Kidney (tissue), 14 donors: Measurements from ENCODE around the gene CFAP20DC. TPM values are rescaled to one million over a fixed set of nuclear protein-coding genes. Genes with fewer than 3 reads are reported as not detected.

Source experiments
- DNase-seq, 5 donors: peaks; one replicate each; pipeline ENCODE4 v3.0.0-alpha.2; 2013 to 2020
- FAIRE-seq: peaks from 2 replicates; lab custom pipeline; 2012; peaks lifted over from hg19 to GRCh38; lab: Jason Lieb, UNC
- H3K27ac ChIP-seq, 2 donors: one replicate each; pipeline ENCODE4 v1.7.0; 2013; ENCODE audit warnings: low read depth in 2 of 2, low read length in 2 of 2, inconsistent platforms in 1 of 2
- H3K27me3 ChIP-seq: one replicate; pipeline ENCODE4 v1.7.1; 2013; ENCODE audit warnings: low read length, inconsistent platforms; ENCODE audit not compliant: control insufficient read depth, insufficient read depth
- H3K36me3 ChIP-seq, 3 donors: one replicate each; pipeline versions ENCODE4 v1.7.0 to v1.7.1; 2013; ENCODE audit warnings: low read length in 3 of 3, control low read depth in 1 of 3, inconsistent platforms in 1 of 3; ENCODE audit not compliant: insufficient read depth in 3 of 3, control insufficient read depth in 2 of 3
- H3K4me1 ChIP-seq, 3 donors: one replicate each; pipeline versions ENCODE4 v1.7.0 to v1.7.1; 2013; ENCODE audit warnings: low read length in 3 of 3, inconsistent platforms in 1 of 3, low read depth in 1 of 3; ENCODE audit not compliant: control insufficient read depth in 2 of 3, insufficient read depth in 2 of 3
- H3K4me3 ChIP-seq, 3 donors: one replicate each; pipeline versions ENCODE4 v1.7.0 to v1.8.1; 2013; ENCODE audit warnings: low read length in 3 of 3, control low read depth in 1 of 3, inconsistent platforms in 1 of 3
- H3K9ac ChIP-seq, 3 donors: one replicate each; pipeline versions ENCODE4 v1.7.0 to v1.7.1; 2013; ENCODE audit warnings: low read length in 3 of 3, control low read depth in 1 of 3, inconsistent platforms in 1 of 3
- H3K9me3 ChIP-seq, 3 donors: one replicate each; pipeline versions ENCODE4 v1.7.0 to v1.7.1; 2013; ENCODE audit warnings: low read length in 3 of 3, control low read depth in 1 of 3, inconsistent platforms in 1 of 3; ENCODE audit not compliant: control insufficient read depth in 2 of 3, insufficient read depth in 1 of 3
- CTCF ChIP-seq: IDR thresholded peaks from 3 replicates; pipeline ENCODE4 v1.5.1; 2012; ENCODE audit warnings: mild to moderate bottlenecking, moderate library complexity, borderline replicate concordance; ENCODE audit not compliant: insufficient read depth; ENCODE audit errors: extremely low read depth
- intact Hi-C: fragments of 100-400 bp; cut with DNase I; formaldehyde crosslinking; loops from one replicate; pipeline ENCODE4 v1.11.1; 2022
- polyA plus RNA-seq: library from polyadenylated mRNA; stranded (reverse); fragments of 350-450 nt; fragmentation: Illumina TruSeq; extraction: RNeasy Lipid Tissue Mini Kit (QIAGEN cat#74804); gene quantifications from one replicate; pipeline ENCODE4 v1.2.3, GENCODE V29; 2014; ENCODE audit warnings: low read depth, low replicate concordance; ENCODE audit not compliant: insufficient read depth
- total RNA-seq: library from RNA; stranded (reverse); fragmentation: NEBNext Ultra II Directional; extraction: Animal tissue kit (Norgen Biotek cat#: 25700); gene quantifications from one replicate; pipeline ENCODE4 v1.2.1, GENCODE V29; 2021
- donor health status: control.
- donor health status: control.
- donor health status: control.
- donor health status: control.
- donor health status: control.
- donor health status: DM: yes; HTN: yes; CAD: no.
- donor health status: Normal renal cell carcinoma (clear cell type).

CFAP20DC gene
- total and polyA plus RNA-seq, 2 donors from 2014 or later = 0.73 to 3.2 TPM

- FAIRE-seq = no peak
Measured at GRCh38 chr3:58800940-58801339, 248.9 kb downstream of the CFAP20DC start.

GRCh38 chr3:58800032-58800431 lies 249.8 kb downstream of the CFAP20DC start:
- no peak for DNase-seq
- intact Hi-C loops = no loop called here
- no peak overlapping the region for H3K9ac ChIP-seq
- no peak for FAIRE-seq
- no peaks in the 10 kb centered on the region for H3K4me1 ChIP-seq
- no peak for TF ChIP-seq CTCF
- no peak overlapping the region for H3K4me3 ChIP-seq
- no peak overlapping the region for H3K27ac ChIP-seq
- H3K9me3 ChIP-seq = no peaks in the 10 kb centered on the region
- no peaks in the 10 kb centered on the region for H3K27me3 ChIP-seq
- H3K36me3 ChIP-seq = no peaks in the 10 kb centered on the region

More at GRCh38 chr3:58800940-58801339, 248.9 kb downstream of the CFAP20DC start:
- intact Hi-C loops = no loop called here
- Histone ChIP-seq H3K27me3 (no peaks in the 10 kb centered on the region), H3K9ac (no peak overlapping the region), H3K36me3 (no peaks in the 10 kb centered on the region), H3K4me1 (no peaks in the 10 kb centered on the region), H3K4me3 (no peak overlapping the region), H3K27ac (no peak overlapping the region), H3K9me3 (no peaks in the 10 kb centered on the region)
- TF ChIP-seq CTCF = no peak
- no peak for DNase-seq

- DNase-seq = no peak
- no peak overlapping the region for H3K4me3 ChIP-seq
- no peaks in the 10 kb centered on the region for H3K36me3 ChIP-seq
- intact Hi-C loops = no loop called here
- FAIRE-seq = no peak
- no peaks in the 10 kb centered on the region for H3K27me3 ChIP-seq
- H3K9me3 ChIP-seq = no peaks in the 10 kb centered on the region
- no peak overlapping the region for H3K9ac ChIP-seq
- H3K4me1 ChIP-seq = no peaks in the 10 kb centered on the region
- H3K27ac ChIP-seq = no peak overlapping the region
- TF ChIP-seq CTCF = no peak
Measured at GRCh38 chr3:58799271-58799670, 250.6 kb downstream of the CFAP20DC start.

GRCh38 chr3:58798312-58798711 lies 251.5 kb downstream of the CFAP20DC start:
- no peak for DNase-seq
- Histone ChIP-seq H3K36me3 (no peaks in the 10 kb centered on the region), H3K27ac (no peak overlapping the region), H3K9me3 (no peaks in the 10 kb centered on the region), H3K9ac (no peak overlapping the region), H3K27me3 (no peaks in the 10 kb centered on the region), H3K4me1 (no peaks in the 10 kb centered on the region), H3K4me3 (no peak overlapping the region)
- intact Hi-C loops = no loop called here
- no peak for TF ChIP-seq CTCF
- no peak for FAIRE-seq
